Neural cell (in vitro differentiated cells): ENCODE results near the gene SMOC1. TPM values are rescaled to one million over a fixed set of nuclear protein-coding genes. Genes with fewer than 3 reads are reported as not detected.

Experiments used
- H2AFZ ChIP-seq: fragments of 200-600, 300-800 bp; sonication (generic), shearing (Covaris generic); 2 replicates; pipeline ENCODE4 v1.6.0; 2014; ENCODE audit warnings: low read depth, mild to moderate bottlenecking, antibody characterized with exemption, low read length, moderate library complexity
- H3F3A ChIP-seq: fragments of 200-600 bp; shearing (Covaris generic); 2 replicates; pipeline ENCODE4 v1.6.1; 2016; ENCODE audit warnings: mild to moderate bottlenecking, moderate library complexity, mixed read lengths, antibody characterized with exemption, low read length; ENCODE audit not compliant: insufficient read depth, poor library complexity, severe bottlenecking
- H3K27ac ChIP-seq: fragments of 200-600, 300-800 bp; sonication (generic), shearing (Covaris generic); 2 replicates; pipeline ENCODE4 v1.5.1; 2014; ENCODE audit warnings: mild to moderate bottlenecking, low read length, moderate library complexity
- H3K27me3 ChIP-seq: fragments of 300-800, 200-600 bp; sonication (generic), shearing (Covaris generic); 2 replicates; pipeline ENCODE4 v1.6.0; 2014; ENCODE audit warnings: mild to moderate bottlenecking, low read depth, low read length, moderate library complexity; ENCODE audit not compliant: insufficient read depth
- H3K36me3 ChIP-seq: fragments of 300-800, 200-600 bp; sonication (generic), shearing (Covaris generic); 2 replicates; pipeline ENCODE4 v1.5.1; 2014; ENCODE audit warnings: mild to moderate bottlenecking, antibody characterized with exemption, low read length, moderate library complexity; ENCODE audit not compliant: insufficient read depth
- H3K4me2 ChIP-seq: fragments of 300-800, 200-600 bp; sonication (generic), shearing (Covaris generic); 2 replicates; pipeline ENCODE4 v1.6.0; 2014; ENCODE audit warnings: mild to moderate bottlenecking, low read length
- H3K4me3 ChIP-seq: fragments of 300-800, 200-600 bp; sonication (generic), shearing (Covaris generic); 2 replicates; pipeline ENCODE4 v1.5.1; 2014; ENCODE audit warnings: mild to moderate bottlenecking, low read length, moderate library complexity
- H3K79me2 ChIP-seq: fragments of 200-600 bp; shearing (Covaris generic); replicated peaks from 2 replicates; pipeline ENCODE4 v1.6.0; 2014; ENCODE audit warnings: mild to moderate bottlenecking, low read length, moderate library complexity; ENCODE audit not compliant: insufficient read depth
- H3K9ac ChIP-seq: fragments of 300-800, 200-600 bp; sonication (generic), shearing (Covaris generic); 2 replicates; pipeline ENCODE4 v1.6.1; 2016; ENCODE audit warnings: mild to moderate bottlenecking, low read length, mixed read lengths
- H3K9me2 ChIP-seq: fragments of 200-600 bp; shearing (Covaris generic); 2 replicates; pipeline ENCODE4 v1.6.1; 2016; ENCODE audit warnings: mild to moderate bottlenecking, low read length, mixed read lengths; ENCODE audit not compliant: insufficient read depth
- H3K9me3 ChIP-seq: fragments of 200-600, 300-800 bp; sonication (generic), shearing (Covaris generic); 2 replicates; pipeline ENCODE4 v1.6.1; 2016; ENCODE audit warnings: mild to moderate bottlenecking, mixed run types, low read length, moderate library complexity, mixed read lengths
- H4K20me1 ChIP-seq: fragments of 200-600 bp; shearing (Covaris generic); 2 replicates; pipeline ENCODE4 v1.6.1; 2016; ENCODE audit warnings: mild to moderate bottlenecking, mixed run types; ENCODE audit not compliant: insufficient read depth
- CTCF ChIP-seq: fragments of 450-650 bp; IDR thresholded peaks from 2 replicates; pipeline ENCODE4 v1.5.1; 2014; ENCODE audit warnings: antibody characterized with exemption, mild to moderate bottlenecking, moderate library complexity; ENCODE audit not compliant: poor library complexity, severe bottlenecking
- EP300 ChIP-seq: fragments of 450-650 bp; conservative IDR thresholded peaks from 2 replicates; pipeline ENCODE4 v1.6.1; 2014; ENCODE audit warnings: antibody characterized with exemption, mild to moderate bottlenecking, moderate library complexity; ENCODE audit not compliant: poor library complexity, severe bottlenecking
- EZH2 ChIP-seq: fragments of 200-600, 300-800 bp; shearing (Covaris generic), sonication (generic); IDR thresholded peaks from 2 replicates; pipeline ENCODE4 v1.6.1; 2014; ENCODE audit warnings: antibody characterized with exemption, low read length, borderline replicate concordance, mild to moderate bottlenecking; ENCODE audit not compliant: insufficient read depth, poor library complexity, severe bottlenecking
- MXI1 ChIP-seq: fragments of 450-650 bp; conservative IDR thresholded peaks from 2 replicates; pipeline ENCODE4 v1.6.1; 2014; ENCODE audit warnings: antibody characterized with exemption, mild to moderate bottlenecking; ENCODE audit not compliant: poor library complexity, severe bottlenecking
- POLR2AphosphoS5 ChIP-seq: IDR thresholded peaks from 2 replicates; pipeline ENCODE4 v1.6.1; 2012
- RAD21 ChIP-seq: fragments of 450-650 bp; conservative IDR thresholded peaks from 2 replicates; pipeline ENCODE4 v1.6.1; 2014; ENCODE audit warnings: antibody characterized with exemption, mild to moderate bottlenecking, moderate library complexity
- SMC3 ChIP-seq: fragments of 450-650 bp; conservative IDR thresholded peaks from 2 replicates; pipeline ENCODE4 v1.6.1; 2014; ENCODE audit warnings: antibody characterized with exemption, mild to moderate bottlenecking, moderate library complexity; ENCODE audit not compliant: poor library complexity
- TAF1 ChIP-seq: IDR thresholded peaks from 2 replicates; pipeline ENCODE4 v1.6.1; 2012; ENCODE audit warnings: low read depth
- polyA plus RNA-seq: library from polyadenylated mRNA; depleted of rRNA; stranded (reverse); fragments of >200 nt; gene quantifications from 2 replicates; pipeline ENCODE4 v1.2.3, GENCODE V29; 2014
- TF ChIP-seq, protein P1 (sequence below): IDR thresholded peaks from 2 replicates; pipeline ENCODE4 v1.6.1; 2012; ENCODE audit warnings: borderline replicate concordance

Gene SMOC1
- polyA plus RNA-seq, 1 donor from 2014 or later: 8.7 TPM

DNA sequence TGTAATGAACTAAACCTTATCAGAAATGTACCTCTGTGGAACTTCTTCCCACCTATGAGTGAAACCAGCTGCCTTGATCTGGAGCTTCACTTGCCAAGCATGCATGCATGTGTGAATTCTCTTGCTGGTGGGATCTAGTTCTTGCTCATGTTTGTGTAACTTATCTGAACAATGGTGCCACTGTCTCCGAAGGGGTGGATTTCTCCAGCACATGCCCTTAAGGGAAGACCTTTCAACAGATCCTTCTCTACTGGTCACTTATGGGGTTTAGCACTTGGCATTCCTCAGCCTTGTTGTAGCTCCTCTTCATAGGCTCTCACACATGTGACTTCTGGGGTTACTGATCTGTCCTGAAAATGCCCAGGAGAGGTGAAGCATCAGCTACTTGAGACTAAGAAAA, 25.0 kb downstream of the SMOC1 start:
- TF ChIP-seq RAD21: no peak
- no peak for TF ChIP-seq SMC3
- TF ChIP-seq EP300: no peak
- no peak for TF ChIP-seq TAF1
- TF ChIP-seq EZH2: no peak
- no peak for TF ChIP-seq CTCF
- no peaks in the 10 kb centered on the region for H3K9me2 ChIP-seq
- no peak overlapping the region for H3K27ac ChIP-seq
- H2AFZ ChIP-seq: no peak overlapping the region
- H3K9me3 ChIP-seq: no peaks in the 10 kb centered on the region
- no peaks in the 10 kb centered on the region for H4K20me1 ChIP-seq
- no peak overlapping the region for H3K9ac ChIP-seq
- H3K79me2 ChIP-seq: peaks cover 61% of the 10 kb centered on the region
- no peak overlapping the region for H3K4me3 ChIP-seq
- H3K4me2 ChIP-seq: no peak overlapping the region
- H3K27me3 ChIP-seq: no peaks in the 10 kb centered on the region
- no peaks in the 10 kb centered on the region for H3F3A ChIP-seq
- H3K36me3 ChIP-seq: no peaks in the 10 kb centered on the region

DNA sequence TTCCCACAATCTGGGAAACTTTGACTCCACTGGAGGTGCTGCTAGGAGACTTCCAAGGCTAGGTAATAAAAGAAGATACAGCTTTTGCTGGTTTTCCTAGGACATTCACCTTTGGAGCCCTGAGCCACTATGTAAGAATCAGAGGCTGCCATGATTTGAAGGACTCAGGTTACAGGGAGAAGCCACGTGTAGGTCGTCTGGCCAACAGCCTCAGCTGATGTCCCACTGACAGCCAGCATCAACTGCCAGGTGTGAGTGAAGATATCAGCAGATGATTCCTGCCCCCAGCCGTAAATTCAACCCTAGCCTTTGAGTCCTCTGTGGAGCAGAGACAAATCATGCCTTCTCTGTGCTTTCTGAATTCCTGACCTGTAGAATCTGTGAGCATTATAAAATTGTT, 27.0 kb downstream of the SMOC1 start:
- no peak overlapping the region for H3K4me3 ChIP-seq
- H3K9me2 ChIP-seq: no peaks in the 10 kb centered on the region
- H3K36me3 ChIP-seq: no peaks in the 10 kb centered on the region
- TF ChIP-seq SMC3: no peak
- TF ChIP-seq CTCF: no peak
- no peak for TF ChIP-seq RAD21
- no peak for TF ChIP-seq MXI1
- no peak for TF ChIP-seq TAF1
- no peak for TF ChIP-seq POLR2AphosphoS5
- no peak for TF ChIP-seq EP300
- no peak for TF ChIP-seq EZH2
- TF ChIP-seq, protein P1, sequence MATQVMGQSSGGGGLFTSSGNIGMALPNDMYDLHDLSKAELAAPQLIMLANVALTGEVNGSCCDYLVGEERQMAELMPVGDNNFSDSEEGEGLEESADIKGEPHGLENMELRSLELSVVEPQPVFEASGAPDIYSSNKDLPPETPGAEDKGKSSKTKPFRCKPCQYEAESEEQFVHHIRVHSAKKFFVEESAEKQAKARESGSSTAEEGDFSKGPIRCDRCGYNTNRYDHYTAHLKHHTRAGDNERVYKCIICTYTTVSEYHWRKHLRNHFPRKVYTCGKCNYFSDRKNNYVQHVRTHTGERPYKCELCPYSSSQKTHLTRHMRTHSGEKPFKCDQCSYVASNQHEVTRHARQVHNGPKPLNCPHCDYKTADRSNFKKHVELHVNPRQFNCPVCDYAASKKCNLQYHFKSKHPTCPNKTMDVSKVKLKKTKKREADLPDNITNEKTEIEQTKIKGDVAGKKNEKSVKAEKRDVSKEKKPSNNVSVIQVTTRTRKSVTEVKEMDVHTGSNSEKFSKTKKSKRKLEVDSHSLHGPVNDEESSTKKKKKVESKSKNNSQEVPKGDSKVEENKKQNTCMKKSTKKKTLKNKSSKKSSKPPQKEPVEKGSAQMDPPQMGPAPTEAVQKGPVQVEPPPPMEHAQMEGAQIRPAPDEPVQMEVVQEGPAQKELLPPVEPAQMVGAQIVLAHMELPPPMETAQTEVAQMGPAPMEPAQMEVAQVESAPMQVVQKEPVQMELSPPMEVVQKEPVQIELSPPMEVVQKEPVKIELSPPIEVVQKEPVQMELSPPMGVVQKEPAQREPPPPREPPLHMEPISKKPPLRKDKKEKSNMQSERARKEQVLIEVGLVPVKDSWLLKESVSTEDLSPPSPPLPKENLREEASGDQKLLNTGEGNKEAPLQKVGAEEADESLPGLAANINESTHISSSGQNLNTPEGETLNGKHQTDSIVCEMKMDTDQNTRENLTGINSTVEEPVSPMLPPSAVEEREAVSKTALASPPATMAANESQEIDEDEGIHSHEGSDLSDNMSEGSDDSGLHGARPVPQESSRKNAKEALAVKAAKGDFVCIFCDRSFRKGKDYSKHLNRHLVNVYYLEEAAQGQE: no peak
- H3K79me2 ChIP-seq: peaks cover 57% of the 10 kb centered on the region
- H3K27ac ChIP-seq: no peak overlapping the region
- H4K20me1 ChIP-seq: no peaks in the 10 kb centered on the region
- no peaks in the 10 kb centered on the region for H3F3A ChIP-seq
- H3K9ac ChIP-seq: no peak overlapping the region
- H3K4me2 ChIP-seq: no peak overlapping the region
- no peaks in the 10 kb centered on the region for H3K9me3 ChIP-seq
- no peak overlapping the region for H2AFZ ChIP-seq
- H3K27me3 ChIP-seq: no peaks in the 10 kb centered on the region
